Hair follicular keratinocyte (primary cell): ENCODE data around the gene IFT88. TPM values are rescaled to one million over a fixed set of nuclear protein-coding genes. Genes with fewer than 3 reads are reported as not detected.

ENCODE experiments used
- total RNA-seq: library from RNA; depleted of rRNA; stranded (reverse); fragments of >200 nt; gene quantifications from 2 replicates; pipeline ENCODE4 v1.2.3, GENCODE V29; 2015

IFT88 gene
- 6.7 and 6.8 TPM in 2 replicates for total RNA-seq

GRCh38 chr13:20566898-20567874, at the start of gene IFT88:
TSS of gene IFT88 (plus strand) at chr13:20567157. CDS start at chr13:20574386, 7,229 bp downstream.

GRCh38 chr13:20525601-20526544, 41.1 kb upstream of the IFT88 start, which contains the start of gene CRYL1:
TSS of gene CRYL1 (minus strand) at chr13:20525857. CDS start at chr13:20525794, 63 bp downstream.

GRCh38 chr13:20702915-20703779, 136.2 kb downstream of the IFT88 start, which contains the start of gene IL17D:
TSS of gene IL17D (plus strand) at chr13:20703699. CDS start at chr13:20704002, 303 bp downstream.

Other genes starting within 250 kb of the IFT88 start
- 15.8 and 27.5 TPM in 2 replicates for gene CRYL1, start 41.3 kb upstream of the IFT88 start, total RNA-seq
- gene IL17D, start 136.5 kb downstream of the IFT88 start, total RNA-seq = 0.16 TPM in 1 of 2 replicates, not detected in the other
- 11.2 and 12.3 TPM in 2 replicates for gene EEF1AKMT1, start 206.8 kb downstream of the IFT88 start, total RNA-seq